CD4-positive, alpha-beta T cell (primary cell): ENCODE results near the gene GATAD2B. TPM values are rescaled to one million over a fixed set of nuclear protein-coding genes. Genes with fewer than 3 reads are reported as not detected.

Experiments
- ATAC-seq: fragments of 200-7000 bp; cut with Tn5 transposase; one replicate; pipeline ENCODE4 v1.10.0; 2022; ENCODE audit warnings: mild to moderate bottlenecking; ENCODE audit not compliant: poor library complexity
- CTCF ChIA-PET: fragments of 350-600 bp; sonication (Branson Sonifier 250); formaldehyde crosslinking; loops from one replicate; lab custom pipeline; 2021; ENCODE audit warnings: antibody characterized with exemption, inconsistent platforms; lab: Charles Lee
- POLR2A ChIA-PET: fragments of 350-600 bp; sonication (Branson Sonifier 250); formaldehyde crosslinking; loops from one replicate; lab custom pipeline; 2021; ENCODE audit warnings: antibody characterized with exemption, inconsistent platforms; lab: Charles Lee
- DNase-seq, 14 experiments: peaks; one replicate each; pipeline ENCODE4 v3.0.0-alpha.2; 2013 to 2020; ENCODE audit warnings: mixed read lengths in 2 of 14
- H3K27ac ChIP-seq, 2 donors: one replicate each; pipeline versions ENCODE4 v1.5.1 to v1.7.0; 2013; ENCODE audit warnings: low read length in 2 of 2, low read depth in 1 of 2, mild to moderate bottlenecking in 1 of 2
- H3K27me3 ChIP-seq, 2 experiments: 1 replicate in 1 of 2; 2 replicates in 1 of 2; pipeline versions ENCODE4 v1.6.1 to v1.7.0; 2013; ENCODE audit warnings: low read length in 2 of 2, control low read depth in 1 of 2, mild to moderate bottlenecking in 1 of 2, moderate library complexity in 1 of 2; ENCODE audit not compliant: insufficient read depth in 2 of 2, control insufficient read depth in 1 of 2
- H3K36me3 ChIP-seq: one replicate; pipeline ENCODE4 v1.6.1; 2013; ENCODE audit warnings: low read length, control low read depth; ENCODE audit not compliant: insufficient read depth
- H3K4me1 ChIP-seq: one replicate; pipeline ENCODE4 v1.6.1; 2013; ENCODE audit warnings: low read length, control low read depth; ENCODE audit not compliant: insufficient read depth
- H3K4me3 ChIP-seq: one replicate; pipeline ENCODE4 v1.5.1; 2013; ENCODE audit warnings: mild to moderate bottlenecking, low read length, moderate library complexity
- H3K9me3 ChIP-seq, 2 experiments: 1 replicate in 1 of 2; 2 replicates in 1 of 2; pipeline versions ENCODE4 v1.6.1 to v1.7.0; 2013; ENCODE audit warnings: low read length in 2 of 2, mild to moderate bottlenecking in 2 of 2, control low read depth in 1 of 2, moderate library complexity in 1 of 2; ENCODE audit not compliant: control insufficient read depth in 1 of 2, insufficient read depth in 1 of 2
- H3K27ac Mint-ChIP-seq: one replicate; pipeline ENCODE4 v1.8.0; 2020; ENCODE audit warnings: mixed read lengths
- H3K27me3 Mint-ChIP-seq: one replicate; pipeline ENCODE4 v1.8.0; 2021; ENCODE audit warnings: mixed read lengths
- H3K36me3 Mint-ChIP-seq: one replicate; pipeline ENCODE4 v1.8.0; 2021; ENCODE audit warnings: low read depth, mixed read lengths
- H3K4me1 Mint-ChIP-seq: one replicate; pipeline ENCODE4 v1.8.0; 2021; ENCODE audit warnings: low read depth, mixed read lengths
- H3K4me3 Mint-ChIP-seq: one replicate; pipeline ENCODE4 v1.8.0; 2020; ENCODE audit warnings: mild to moderate bottlenecking, mixed read lengths
- H3K9me3 Mint-ChIP-seq: one replicate; pipeline ENCODE4 v1.8.0; 2020; ENCODE audit warnings: mixed read lengths
- CTCF ChIP-seq: fragments of 200-600 bp; IDR thresholded peaks from one replicate; pipeline ENCODE4 v1.8.0; 2022; ENCODE audit warnings: antibody characterized with exemption, mild to moderate bottlenecking
- intact Hi-C, 2 experiments: fragments of 100-400 bp; cut with DNase I in 1 of 2; cut with micrococcal nuclease in 1 of 2; formaldehyde crosslinking; loops; one replicate each; pipeline versions ENCODE4 v1.15.1 to v1.9.0; 2023 to 2025; cut with DNase I, micrococcal nuclease
- total RNA-seq, 174 experiments: library from RNA in 2 of 174; stranded (reverse) in 2 of 174; gene quantifications; one replicate each; pipeline ENCODE4 v1.2.3 and lab custom pipeline; 2021 to 2026

GATAD2B gene
- total RNA-seq, 2 experiments from 2014 or later: 51.6 to 52.3 TPM

- peaks cover 18% of the 10 kb centered on the region for H3K4me1 Mint-ChIP-seq
- H3K9me3 Mint-ChIP-seq: no peaks in the 10 kb centered on the region
These were observed 132.3 kb downstream of the GATAD2B start for GRCh38 chr1:153790313-153790965.

GRCh38 chr1:153789478-153790034 lies 133.2 kb downstream of the GATAD2B start:
- peaks cover 21% of the 10 kb centered on the region for H3K27me3 Mint-ChIP-seq
- Histone ChIP-seq H3K27me3 (no peaks in the 10 kb centered on the region), H3K4me3 (no peak overlapping the region), H3K27ac (no peak overlapping the region), H3K9me3 (no peaks in the 10 kb centered on the region), H3K36me3 (no peaks in the 10 kb centered on the region), H3K4me1 (peaks cover 9% of the 10 kb centered on the region)
- intact Hi-C loops: no loop called here
- no peak overlapping the region for H3K27ac Mint-ChIP-seq
- peaks cover 18% of the 10 kb centered on the region for H3K4me1 Mint-ChIP-seq
- ChIA-PET POLR2A (interaction anchor here (0.8 to 1.7 kb wide), 3 partner anchors 12 to 201 kb away, joined by 3 to 15 read pairs (median 6); partner anchors contain the start of genes RPS27 and SLC27A3), CTCF (no interaction called here)
- no peak for TF ChIP-seq CTCF
- H3K9me3 Mint-ChIP-seq: no peaks in the 10 kb centered on the region
- H3K4me3 Mint-ChIP-seq: peak overlapping the region; percentile 22
- peak in 2 of 14 experiments; percentile 14 to 29 for DNase-seq
- ATAC-seq: peak; percentile 34
- no peaks in the 10 kb centered on the region for H3K36me3 Mint-ChIP-seq

More at GRCh38 chr1:153790313-153790965, 132.3 kb downstream of the GATAD2B start:
- no peak overlapping the region for H3K4me3 ChIP-seq
- DNase-seq (peak in 2 of 14 experiments; percentile 51 to 58), ATAC-seq (peak; percentile 17)
- CTCF ChIA-PET: no interaction called here
- peaks cover 21% of the 10 kb centered on the region for H3K27me3 Mint-ChIP-seq
- no peak for TF ChIP-seq CTCF
- H3K9me3 ChIP-seq: no peaks in the 10 kb centered on the region
- H3K4me1 ChIP-seq: peaks cover 9% of the 10 kb centered on the region
- no peak overlapping the region for H3K27ac ChIP-seq
- H3K36me3 Mint-ChIP-seq: no peaks in the 10 kb centered on the region
- H3K27me3 ChIP-seq: no peaks in the 10 kb centered on the region
- intact Hi-C loops: no loop called here
- H3K4me3 Mint-ChIP-seq: peak overlapping the region; percentile 18
- no peak overlapping the region for H3K27ac Mint-ChIP-seq
- POLR2A ChIA-PET: interaction anchor here (0.8 to 1.7 kb wide), 3 partner anchors 11 to 200 kb away, joined by 3 to 15 read pairs (median 6); partner anchors contain the start of genes RPS27 and SLC27A3
- no peaks in the 10 kb centered on the region for H3K36me3 ChIP-seq

GRCh38 chr1:153786038-153786790 lies 136.6 kb downstream of the GATAD2B start:
- TF ChIP-seq CTCF: no peak
- CTCF ChIA-PET: interaction anchor here (1.6 kb wide), 1 partner anchor 10 kb away, joined by 4 read pairs; no protein-coding TSS in a partner anchor
- H3K4me3 ChIP-seq: no peak overlapping the region
- POLR2A ChIA-PET: no interaction called here
- no peaks in the 10 kb centered on the region for H3K27me3 ChIP-seq
- intact Hi-C loops: no loop called here
- DNase-seq: no peak
- Mint-ChIP-seq H3K27me3 (peaks cover 21% of the 10 kb centered on the region), H3K4me1 (peaks cover 29% of the 10 kb centered on the region), H3K36me3 (no peaks in the 10 kb centered on the region), H3K9me3 (no peaks in the 10 kb centered on the region), H3K4me3 (no peak overlapping the region), H3K27ac (no peak overlapping the region)
- H3K36me3 ChIP-seq: no peaks in the 10 kb centered on the region
- no peak for ATAC-seq
- peaks cover 25% of the 10 kb centered on the region for H3K4me1 ChIP-seq
- H3K27ac ChIP-seq: no peak overlapping the region
- no peaks in the 10 kb centered on the region for H3K9me3 ChIP-seq
